Stomach (tissue), 9 donors: Measurements from ENCODE around the gene TTLL4. TPM values are rescaled to one million over a fixed set of nuclear protein-coding genes. Genes with fewer than 3 reads are reported as not detected.

Experiments used
- DNase-seq, 2 donors: peaks; one replicate each; pipeline versions ENCODE4 v3.0.0 to v3.0.0-alpha.2; 2013 to 2019
- H3K27ac ChIP-seq, 5 donors: fragments of 200-600 bp in 4 of 5; sonication (generic) in 4 of 5; one replicate each; pipeline ENCODE4 v1.5.1; 2013 to 2019; ENCODE audit warnings: mild to moderate bottlenecking in 1 of 5, moderate library complexity in 1 of 5
- H3K27me3 ChIP-seq, 3 donors: fragments of 200-600 bp; sonication (generic); one replicate each; pipeline ENCODE4 v1.5.1; 2017 to 2019; ENCODE audit warnings: mixed run types in 1 of 3
- H3K36me3 ChIP-seq, 4 donors: fragments of 200-600 bp; sonication (generic); 1 replicate in 3 of 4; 2 replicates in 1 of 4; pipeline ENCODE4 v1.5.1; 2016 to 2019
- H3K4me1 ChIP-seq, 4 donors: fragments of 200-600 bp; sonication (generic); one replicate each; pipeline ENCODE4 v1.5.1; 2016 to 2019
- H3K4me3 ChIP-seq, 4 donors: fragments of 200-600 bp; sonication (generic) in 3 of 4; one replicate each; pipeline ENCODE4 v1.5.1; 2016 to 2019; ENCODE audit warnings: mild to moderate bottlenecking in 1 of 4
- H3K9me3 ChIP-seq, 4 donors: fragments of 200-600 bp; sonication (generic); one replicate each; pipeline ENCODE4 v1.5.1; 2016 to 2019
- EP300 ChIP-seq: sonication (generic); formaldehyde crosslinking; IDR thresholded peaks from one replicate; pipeline ENCODE4 v1.6.1; 2017; ENCODE audit warnings: antibody characterized with exemption
- POLR2A ChIP-seq, 4 donors: fragments of 450-650 bp; IDR thresholded peaks; one replicate each; pipeline ENCODE4 v1.6.1; 2016; ENCODE audit warnings: antibody characterized with exemption in 4 of 4, control low read depth in 2 of 4, mild to moderate bottlenecking in 1 of 4, moderate library complexity in 1 of 4
- POLR2AphosphoS5 ChIP-seq, 3 donors: sonication (generic); formaldehyde crosslinking; IDR thresholded peaks; one replicate each; pipeline ENCODE4 v1.6.1; 2016; ENCODE audit warnings: antibody characterized with exemption in 3 of 3
- WGBS, 5 donors: extraction: QIAGEN DNeasy Blood & Tissue Kit in 3 of 5; methylation state at CpG; one replicate each; pipeline versions ENCODE4 v1.1.5 to v1.1.7; 2013 to 2018; 5-methylcytosine and 5-hydroxymethylcytosine counted together
- intact Hi-C: fragments of 100-400 bp; cut with DNase I; formaldehyde crosslinking; loops from one replicate; pipeline ENCODE4 v1.15.1; 2023; ENCODE audit warnings: low total_unique reads
- polyA plus RNA-seq, 3 donors: library from polyadenylated mRNA; stranded (reverse); fragments of 200-250 nt; gene quantifications; one replicate each; pipeline ENCODE4 v1.2.3, GENCODE V29; 2013
- total RNA-seq, 5 donors: library from RNA; depleted of rRNA; stranded (reverse); fragments of >200 nt; gene quantifications; one replicate each; pipeline versions ENCODE4 v1.1.0 to v1.2.3, GENCODE V29; 2014 to 2016
- TF ChIP-seq, protein P1 (sequence below), 7 experiments: fragments of 450-650 bp in 4 of 7; fragments of 200-600 bp in 3 of 7; sonication (generic) in 3 of 7; IDR thresholded peaks; one replicate each; pipeline ENCODE4 v1.5.1; 2016 to 2019; ENCODE audit warnings: antibody characterized with exemption in 7 of 7, control low read depth in 2 of 7, mild to moderate bottlenecking in 1 of 7
- donor health status: healthy with polysubstance abuse.
- donor health status: Bipolar disorder and iron deficiency.
- donor health status: healthy.

Gene TTLL4
- total and polyA plus RNA-seq, 8 donors: 8.8 to 139 (median 13.9) TPM

DNA sequence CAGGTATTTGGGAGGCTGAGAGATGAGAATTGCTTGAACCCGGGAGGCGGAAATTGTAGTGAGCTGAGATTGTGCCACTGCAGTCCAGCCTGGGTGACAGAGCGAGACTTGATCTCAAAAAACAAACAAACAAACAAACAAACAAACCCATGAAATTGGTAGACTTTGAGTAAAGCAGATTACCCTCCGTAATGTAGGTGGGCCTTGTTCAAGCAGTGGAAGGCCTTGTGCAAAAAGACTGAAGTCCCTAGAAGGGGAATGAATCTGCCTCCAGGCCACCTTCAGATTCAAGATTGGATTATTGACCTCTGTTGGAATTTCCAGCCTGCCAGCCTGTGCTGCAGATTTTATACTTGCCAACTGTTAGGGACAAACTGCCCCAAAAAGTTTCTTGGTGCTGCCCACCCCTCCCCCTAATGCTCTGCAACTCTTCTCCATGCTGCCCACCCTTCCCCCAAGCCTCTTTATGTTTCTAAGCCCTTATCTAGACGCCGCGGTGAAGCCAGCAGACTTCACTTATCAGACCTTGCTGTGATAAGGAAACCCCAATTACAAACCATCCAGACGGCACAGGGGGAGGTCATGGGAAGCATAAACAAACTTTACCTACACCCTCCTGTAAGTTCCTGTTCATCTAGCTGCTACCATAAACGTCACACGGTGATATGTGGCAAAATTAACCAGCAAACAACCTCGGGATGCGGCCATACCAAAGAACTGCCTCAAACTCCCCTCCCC lies 88.3 kb downstream of the TTLL4 start:
- WGBS, 5 donors: 37 to 47% (median 41%) methylated on average over 12 of the region's 12 CpGs
- Histone ChIP-seq H3K36me3 (no peaks in the 10 kb centered on the region), H3K9me3 (no peaks in the 10 kb centered on the region), H3K27ac (peak overlapping the region in 2 of 5 donors; percentile 53 to 60), H3K4me3 (no peak overlapping the region), H3K27me3 (no peaks in the 10 kb centered on the region), H3K4me1 (peaks cover 11 to 46% (median 17%) of the 10 kb centered on the region in 4 donors)
- DNase-seq: peak; percentile 60 to 66
- intact Hi-C loops: no loop called here
- TF ChIP-seq EP300 (no peak), POLR2AphosphoS5 (IDR thresholded peaks at IDR 0.05) (peak in 2 of 3 donors; percentile 26 to 37)
- TF ChIP-seq, protein P1, sequence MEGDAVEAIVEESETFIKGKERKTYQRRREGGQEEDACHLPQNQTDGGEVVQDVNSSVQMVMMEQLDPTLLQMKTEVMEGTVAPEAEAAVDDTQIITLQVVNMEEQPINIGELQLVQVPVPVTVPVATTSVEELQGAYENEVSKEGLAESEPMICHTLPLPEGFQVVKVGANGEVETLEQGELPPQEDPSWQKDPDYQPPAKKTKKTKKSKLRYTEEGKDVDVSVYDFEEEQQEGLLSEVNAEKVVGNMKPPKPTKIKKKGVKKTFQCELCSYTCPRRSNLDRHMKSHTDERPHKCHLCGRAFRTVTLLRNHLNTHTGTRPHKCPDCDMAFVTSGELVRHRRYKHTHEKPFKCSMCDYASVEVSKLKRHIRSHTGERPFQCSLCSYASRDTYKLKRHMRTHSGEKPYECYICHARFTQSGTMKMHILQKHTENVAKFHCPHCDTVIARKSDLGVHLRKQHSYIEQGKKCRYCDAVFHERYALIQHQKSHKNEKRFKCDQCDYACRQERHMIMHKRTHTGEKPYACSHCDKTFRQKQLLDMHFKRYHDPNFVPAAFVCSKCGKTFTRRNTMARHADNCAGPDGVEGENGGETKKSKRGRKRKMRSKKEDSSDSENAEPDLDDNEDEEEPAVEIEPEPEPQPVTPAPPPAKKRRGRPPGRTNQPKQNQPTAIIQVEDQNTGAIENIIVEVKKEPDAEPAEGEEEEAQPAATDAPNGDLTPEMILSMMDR (IDR thresholded peaks at IDR 0.05): no peak

DNA sequence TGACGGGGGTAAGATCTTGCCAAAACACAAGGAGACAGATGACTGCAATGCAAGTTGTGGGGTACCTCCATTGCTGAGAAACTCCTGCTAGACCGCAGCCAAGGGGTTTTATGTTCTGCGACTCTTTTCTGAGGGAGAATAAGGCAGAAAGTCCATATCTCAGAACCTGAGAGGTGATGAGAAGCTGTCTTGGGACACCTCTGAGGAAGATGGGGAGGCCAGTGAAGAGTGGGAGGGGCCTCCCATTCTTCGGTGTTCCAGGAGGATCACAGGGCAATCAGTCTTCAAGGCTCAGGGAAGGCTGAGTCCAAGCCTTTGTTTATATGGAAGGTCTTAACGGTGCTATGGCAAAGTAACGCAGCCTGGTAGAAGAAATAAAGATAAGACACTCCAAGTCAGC lies 89.4 kb downstream of the TTLL4 start:
- no peaks in the 10 kb centered on the region for H3K36me3 ChIP-seq
- DNase-seq: no peak
- intact Hi-C loops: no loop called here
- no peak overlapping the region for H3K4me3 ChIP-seq
- WGBS, 5 donors: 41 to 50% (median 46%) methylated on average over 6 of the region's 6 CpGs
- H3K27me3 ChIP-seq: no peaks in the 10 kb centered on the region
- H3K4me1 ChIP-seq: peaks cover 11 to 42% (median 17%) of the 10 kb centered on the region in 4 donors
- TF ChIP-seq EP300: no peak
- no peak for TF ChIP-seq POLR2A (IDR thresholded peaks at IDR 0.05)
- TF ChIP-seq, protein P1 (IDR thresholded peaks at IDR 0.05): no peak
- no peak for TF ChIP-seq POLR2AphosphoS5 (IDR thresholded peaks at IDR 0.05)
- no peaks in the 10 kb centered on the region for H3K9me3 ChIP-seq
- H3K27ac ChIP-seq: peak overlapping the region in 2 of 5 donors; percentile 53 to 60

DNA sequence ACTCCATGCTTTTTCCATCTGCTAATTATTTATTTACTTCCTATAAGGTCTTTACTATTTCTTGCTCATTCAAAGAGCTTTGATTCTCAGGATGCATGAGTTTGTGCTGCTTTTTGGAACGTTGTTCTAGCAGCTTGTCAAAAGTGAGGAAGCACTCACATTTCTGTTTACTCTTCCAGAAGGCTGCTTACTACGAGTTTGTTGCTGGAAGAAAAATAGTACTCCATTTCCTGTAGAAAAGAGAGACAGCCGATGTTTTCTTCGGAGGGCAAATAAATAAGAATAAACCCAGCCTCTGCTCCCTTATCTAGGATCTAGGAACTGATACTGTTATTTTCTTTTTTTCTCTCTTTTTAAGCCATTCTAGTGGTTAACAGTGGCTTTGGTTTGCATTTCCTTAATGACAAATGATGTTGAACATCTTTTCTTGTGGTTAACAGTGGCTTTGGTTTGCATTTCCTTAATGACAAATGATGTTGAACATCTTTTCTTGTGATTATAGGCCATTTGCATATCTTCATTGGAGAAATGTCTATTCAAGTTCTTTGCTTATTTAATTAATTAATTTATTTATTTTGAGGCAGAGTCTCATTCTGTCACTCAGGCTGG lies 91.9 kb downstream of the TTLL4 start:
- H3K4me3 ChIP-seq: no peak overlapping the region
- no peaks in the 10 kb centered on the region for H3K36me3 ChIP-seq
- intact Hi-C loops: no loop called here
- H3K27me3 ChIP-seq: no peaks in the 10 kb centered on the region
- peaks cover 11 to 30% (median 21%) of the 10 kb centered on the region in 4 donors for H3K4me1 ChIP-seq
- no peaks in the 10 kb centered on the region for H3K9me3 ChIP-seq
- 11 to 33% (median 16%) methylated on average over 4 of the region's 4 CpGs for WGBS, 5 donors
- TF ChIP-seq EP300 (no peak), POLR2AphosphoS5 (IDR thresholded peaks at IDR 0.05) (no peak), POLR2A (IDR thresholded peaks at IDR 0.05) (no peak)
- TF ChIP-seq, protein P1 (IDR thresholded peaks at IDR 0.05): no peak
- peak overlapping the region in 2 of 5 donors; percentile 4 to 30 for H3K27ac ChIP-seq
- no peak for DNase-seq

DNA sequence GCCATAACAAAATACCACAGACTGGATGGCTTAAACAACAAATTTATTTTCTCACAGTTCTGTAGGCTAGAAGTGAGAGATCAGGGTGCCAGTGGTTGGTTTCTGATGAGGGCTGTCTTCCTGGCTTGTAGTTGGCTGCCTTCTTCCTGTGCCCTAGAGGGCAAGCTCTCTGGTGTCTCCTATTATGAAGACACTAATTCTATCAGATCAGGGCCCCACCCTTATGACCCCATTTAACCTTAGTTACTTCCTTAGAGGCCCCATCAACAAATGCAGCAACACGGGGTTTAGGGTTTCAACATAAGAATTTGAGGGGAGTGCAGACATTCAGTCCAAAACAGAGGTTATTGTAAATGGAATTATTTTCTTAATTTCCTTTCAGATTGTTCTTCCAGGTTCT lies 94.2 kb downstream of the TTLL4 start:
- WGBS, 5 donors: 79 to 100% (median 96%) methylated on average over 1 of the region's 1 CpG
- Histone ChIP-seq H3K27ac (peak overlapping the region in 1 of 5 donors; percentile 64), H3K4me1 (peaks cover 0 to 24% (median 10%) of the 10 kb centered on the region in 4 donors), H3K4me3 (no peak overlapping the region), H3K9me3 (no peaks in the 10 kb centered on the region), H3K36me3 (no peaks in the 10 kb centered on the region), H3K27me3 (no peaks in the 10 kb centered on the region)
- DNase-seq: no peak
- intact Hi-C loops: no loop called here
- TF ChIP-seq, protein P1 (IDR thresholded peaks at IDR 0.05): no peak
- no peak for TF ChIP-seq POLR2AphosphoS5 (IDR thresholded peaks at IDR 0.05)
- TF ChIP-seq EP300: no peak
- TF ChIP-seq POLR2A (IDR thresholded peaks at IDR 0.05): no peak

Other genes with a start within 250 kb of the TTLL4 start
- gene USP37, start 142.5 kb upstream of the TTLL4 start, total RNA-seq: 10 to 100 TPM in 3 of 5 donors, 1 to 10 TPM in 2; 2.3 to 81.4 (median 10.9) TPM
- 1 to 10 TPM; 1.6 to 2.0 (median 1.8) TPM for gene USP37, start 142.5 kb upstream of the TTLL4 start, polyA plus RNA-seq
- gene CNOT9, start 142.0 kb upstream of the TTLL4 start, total RNA-seq: 10 to 100 TPM in 4 of 5 donors, 1 to 10 TPM in 1; 5.5 to 64.8 (median 47.8) TPM
- gene CNOT9, start 142.0 kb upstream of the TTLL4 start, polyA plus RNA-seq: 10 to 100 TPM; 13.0 to 14.7 (median 14.1) TPM
- gene PLCD4, start 102.9 kb upstream of the TTLL4 start, total RNA-seq: 10 to 100 TPM in 2 of 5 donors, 1 to 10 TPM in 3; 2.5 to 33.6 (median 6.4) TPM
- gene PLCD4, start 102.9 kb upstream of the TTLL4 start, polyA plus RNA-seq: 1 to 10 TPM in 1 of 3 donors, under 1 TPM in 1, not detected in 1; 0.19 to 6.8 TPM
- 10 to 100 TPM in 4 of 5 donors, 1 to 10 TPM in 1; 8.3 to 49.1 (median 21.3) TPM for gene ZNF142, start 51.2 kb upstream of the TTLL4 start, total RNA-seq
- 1 to 10 TPM; 3.6 to 5.5 (median 4.1) TPM for gene ZNF142, start 51.2 kb upstream of the TTLL4 start, polyA plus RNA-seq
- 10 to 100 TPM in 4 of 5 donors, 1 to 10 TPM in 1; 2.3 to 77.3 (median 18.9) TPM for gene BCS1L, start 51.2 kb upstream of the TTLL4 start, total RNA-seq
- 10 to 100 TPM; 14.8 to 54.0 (median 20.1) TPM for gene BCS1L, start 51.2 kb upstream of the TTLL4 start, polyA plus RNA-seq
- 1 to 10 TPM in 4 of 5 donors, not detected in 1; 3.6 to 7.0 (median 4.6) TPM for gene RNF25, start 38.8 kb upstream of the TTLL4 start, total RNA-seq
- 10 to 100 TPM; 24.1 to 26.8 (median 26.1) TPM for gene RNF25, start 38.8 kb upstream of the TTLL4 start, polyA plus RNA-seq
- 100 to 1,000 TPM in 1 of 5 donors, 10 to 100 TPM in 4; 25.2 to 253 (median 33.3) TPM for gene STK36, start 38.7 kb upstream of the TTLL4 start, total RNA-seq
- 10 to 100 TPM in 1 of 3 donors, 1 to 10 TPM in 2; 3.8 to 23.3 (median 8.5) TPM for gene STK36, start 38.7 kb upstream of the TTLL4 start, polyA plus RNA-seq
- 100 to 1,000 TPM in 1 of 5 donors, 10 to 100 TPM in 4; 11.6 to 546 (median 15.8) TPM for gene CYP27A1, start 71.3 kb downstream of the TTLL4 start, total RNA-seq
- gene CYP27A1, start 71.3 kb downstream of the TTLL4 start, polyA plus RNA-seq: 10 to 100 TPM in 2 of 3 donors, 1 to 10 TPM in 1; 4.4 to 10.7 (median 10.4) TPM
- not detected for gene PRKAG3, start 121.0 kb downstream of the TTLL4 start, total RNA-seq
- not detected for gene PRKAG3, start 121.0 kb downstream of the TTLL4 start, polyA plus RNA-seq
- gene WNT6, start 149.0 kb downstream of the TTLL4 start, total RNA-seq: 1 to 10 TPM in 2 of 5 donors, not detected in 3; 1.8 to 3.3 TPM
- 1 to 10 TPM in 1 of 3 donors, under 1 TPM in 2; 0.25 to 2.9 (median 0.76) TPM for gene WNT6, start 149.0 kb downstream of the TTLL4 start, polyA plus RNA-seq
- 1 to 10 TPM in 1 of 5 donors, not detected in 4; 4.3 TPM for gene WNT10A, start 170.0 kb downstream of the TTLL4 start, total RNA-seq
- 1 to 10 TPM in 1 of 3 donors, not detected in 2; 6.7 TPM for gene WNT10A, start 170.0 kb downstream of the TTLL4 start, polyA plus RNA-seq
- gene CDK5R2, start 248.8 kb downstream of the TTLL4 start, total RNA-seq: under 1 TPM in 3 of 5 donors, not detected in 2; 0.37 to 0.58 (median 0.45) TPM
- gene CDK5R2, start 248.8 kb downstream of the TTLL4 start, polyA plus RNA-seq: under 1 TPM; 0.20 to 0.56 (median 0.46) TPM